K562 (cell line): ENCODE measurements around the gene ST6GALNAC3. TPM values are rescaled to one million over a fixed set of nuclear protein-coding genes. Genes with fewer than 3 reads are reported as not detected.

ENCODE experiments used
- ATAC-seq: fragments of 200-7000 bp; cut with Tn5 transposase; 3 replicates; pipeline ENCODE4 v1.9.1; 2020; ENCODE audit warnings: moderate library complexity
- BruUV-seq: library from RNA; stranded (reverse); fragments of 400-500 nt; replicated peaks from 2 replicates; lab custom pipeline; 2021; lab: Mats Ljungman, UMichigan
- CTCF ChIA-PET: fragments of 300-600 bp; formaldehyde crosslinking; extraction: SDS; loops from one replicate; lab custom pipeline; 2021; ENCODE audit warnings: low intra/inter-chr PET ratio; lab: Yijun Ruan, JAX
- POLR2A ChIA-PET: fragments of 300-600, 350-650 bp; sonication (Branson Sonifier 250); formaldehyde crosslinking; extraction: SDS; loops from one replicate; lab custom pipeline; 2021; ENCODE audit warnings: antibody characterized with exemption, inconsistent platforms; lab: Yijun Ruan, JAX
- DNase-seq, 4 experiments: peaks; one replicate each; pipeline versions ENCODE4 v3.0.0 to v3.0.0-alpha.2; 2011 to 2018; ENCODE audit warnings: low spot score in 3 of 4, mixed read lengths in 3 of 4; ENCODE audit errors: extremely low read depth in 1 of 4
- FAIRE-seq: peaks from 2 replicates; lab custom pipeline; 2011; peaks lifted over from hg19 to GRCh38; lab: Jason Lieb, UNC
- H2AFZ ChIP-seq: 2 replicates; pipeline ENCODE4 v1.6.0; 2011; ENCODE audit warnings: low read depth, low read length, control low read depth, inconsistent platforms
- H3K27ac ChIP-seq: fragments of 200-600 bp; 3 replicates; pipeline ENCODE4 v1.8.0; 2011; ENCODE audit warnings: low read depth, mild to moderate bottlenecking, control low read depth, inconsistent platforms, low read length, moderate library complexity, mixed read lengths; ENCODE audit errors: extremely low read depth
- H3K27me3 ChIP-seq, 2 experiments: fragments of 300-600 bp in 1 of 2; 2 replicates in 1 of 2; 3 replicates in 1 of 2; pipeline versions ENCODE4 v1.6.0 to v1.8.0; 2011; ENCODE audit warnings: inconsistent platforms in 2 of 2, low read length in 2 of 2, mild to moderate bottlenecking in 1 of 2, mixed read lengths in 1 of 2, moderate library complexity in 1 of 2; ENCODE audit not compliant: control insufficient read depth in 2 of 2, insufficient read depth in 2 of 2
- H3K36me3 ChIP-seq: fragments of 300-600 bp; 3 replicates; pipeline ENCODE4 v1.8.0; 2011; ENCODE audit warnings: mild to moderate bottlenecking, low read length, inconsistent platforms; ENCODE audit not compliant: control insufficient read depth, insufficient read depth
- H3K4me1 ChIP-seq, 2 experiments: fragments of 200-600 bp in 1 of 2; replicated peaks in 1 of 2; 2 replicates in 1 of 2; 3 replicates in 1 of 2; pipeline versions ENCODE4 v1.5.1 to v1.8.0; 2011; ENCODE audit warnings: inconsistent platforms in 2 of 2, low read length in 2 of 2, mild to moderate bottlenecking in 1 of 2, mixed read lengths in 1 of 2, moderate library complexity in 1 of 2; ENCODE audit not compliant: control insufficient read depth in 2 of 2, insufficient read depth in 2 of 2
- H3K4me2 ChIP-seq: 2 replicates; pipeline ENCODE4 v1.6.1; 2011; ENCODE audit warnings: low read length, control low read depth, inconsistent platforms, mixed read lengths; ENCODE audit not compliant: insufficient read depth
- H3K4me3 ChIP-seq: fragments of 200-600 bp; sonication (generic), shearing (Covaris generic); 2 replicates; pipeline ENCODE4 v1.5.1; 2016; ENCODE audit warnings: control low read depth, inconsistent platforms
- H3K79me2 ChIP-seq: fragments of 200-600 bp; 3 replicates; pipeline ENCODE4 v1.8.0; 2011; ENCODE audit warnings: low read length, inconsistent platforms; ENCODE audit not compliant: control insufficient read depth, insufficient read depth
- H3K9ac ChIP-seq, 2 experiments: 2 replicates each; pipeline versions ENCODE4 v1.6.0 to v1.6.1; 2011; ENCODE audit warnings: low read depth in 2 of 2, low read length in 2 of 2, control low read depth in 1 of 2, inconsistent platforms in 1 of 2, mild to moderate bottlenecking in 1 of 2, mixed read lengths in 1 of 2; ENCODE audit not compliant: insufficient read depth in 1 of 2
- H3K9me1 ChIP-seq: one replicate; pipeline ENCODE4 v1.6.0; 2011; ENCODE audit warnings: inconsistent platforms, mild to moderate bottlenecking, low read length, moderate library complexity; ENCODE audit not compliant: control insufficient read depth, insufficient read depth
- H3K9me3 ChIP-seq: replicated peaks from 2 replicates; pipeline ENCODE4 v1.5.1; 2011; ENCODE audit warnings: low read depth, low read length, inconsistent platforms; ENCODE audit not compliant: control insufficient read depth, insufficient read depth
- H4K20me1 ChIP-seq: replicated peaks from 2 replicates; pipeline ENCODE4 v1.6.1; 2011; ENCODE audit warnings: low read length, inconsistent platforms, mixed read lengths; ENCODE audit not compliant: control insufficient read depth, insufficient read depth
- ASH1L ChIP-seq: fragments of 450-650 bp; IDR thresholded peaks from 2 replicates; pipeline ENCODE4 v1.6.1; 2018; ENCODE audit warnings: borderline replicate concordance, mild to moderate bottlenecking, low read depth; ENCODE audit not compliant: partially characterized antibody
- NR2C1 ChIP-seq, 2 experiments: fragments of 450-650 bp; IDR thresholded peaks; 2 replicates each; pipeline ENCODE4 v1.6.1; 2017; ENCODE audit warnings: mild to moderate bottlenecking in 2 of 2, antibody characterized with exemption in 1 of 2, inconsistent platforms in 1 of 2, missing compliant biosample characterization in 1 of 2, missing genetic modification characterization in 1 of 2
- PPARD ChIP-seq: fragments of 250-450 bp; sonication (Bioruptor Pico); IDR thresholded peaks from 2 replicates; pipeline ENCODE4 v1.8.0; 2022; ENCODE audit warnings: inconsistent platforms, mild to moderate bottlenecking, moderate library complexity
- RBM14 ChIP-seq: fragments of 200-400 bp; formaldehyde crosslinking; IDR thresholded peaks from 2 replicates; pipeline ENCODE4 v1.6.1; 2018; ENCODE audit warnings: low read depth, mild to moderate bottlenecking, low read length, moderate library complexity, borderline replicate concordance; ENCODE audit not compliant: insufficient read depth
- RBM17 ChIP-seq: fragments of 200-400 bp; formaldehyde crosslinking; IDR thresholded peaks from 2 replicates; pipeline ENCODE4 v1.6.1; 2017; ENCODE audit warnings: low read depth, mild to moderate bottlenecking, low read length, borderline replicate concordance
- ZNF212 ChIP-seq: fragments of 450-650 bp; formaldehyde crosslinking; IDR thresholded peaks from 2 replicates; pipeline ENCODE4 v1.4.0; 2020; ENCODE audit warnings: mild to moderate bottlenecking
- WGBS: fragments of 100-300 bp; shearing (Covaris generic); methylation state at CpG from one replicate; pipeline ENCODE4 v1.1.6; 2016; ENCODE audit warnings: low coverage, mixed read lengths; ENCODE audit not compliant: insufficient coverage; ENCODE audit errors: missing lambda C conversion rate; 5-methylcytosine and 5-hydroxymethylcytosine counted together
- in situ Hi-C: fragments of 300-500 bp; cut with MboI; formaldehyde crosslinking; loops from 4 replicates; pipeline ENCODE4 v1.15.0; 2018; ENCODE audit warnings: inconsistent platforms, mixed read lengths
- intact Hi-C: fragments of 100-400 bp; cut with micrococcal nuclease; formaldehyde crosslinking; loops from 2 replicates; pipeline ENCODE4 v1.14.2; 2022
- polyA plus RNA-seq, 8 experiments: library from polyadenylated mRNA; depleted of rRNA in 4 of 8; stranded (reverse) in 5 of 8; unstranded in 3 of 8; fragments of >200 nt; fragmentation: Nextera tagmentation in 2 of 8; fragmentation: Illumina TruSeq in 1 of 8; extraction: Ambion mirVana in 2 of 8; extraction: Trizol in 1 of 8; gene quantifications; 2 replicates each; pipeline versions ENCODE4 v1.2.1 to v1.2.3, GENCODE V29; 2011 to 2014; ENCODE audit warnings: inconsistent platforms in 1 of 8, missing spikeins in 1 of 8
- total RNA-seq, 7 experiments: library from RNA; depleted of rRNA in 6 of 7; stranded (reverse); fragments of >200 nt in 6 of 7; fragmentation: Illumina TruSeq in 2 of 7; extraction: Trizol in 2 of 7; gene quantifications; 2 replicates each; pipeline versions ENCODE4 v1.2.1 to v1.2.3, GENCODE V29; 2011 to 2021; ENCODE audit warnings: low replicate concordance in 1 of 7
- TF ChIP-seq, protein P1 (sequence below): fragments of 200-800 bp; sonication (Bioruptor generic); IDR thresholded peaks from 2 replicates; pipeline ENCODE4 v1.6.1; 2017; ENCODE audit warnings: missing genetic modification characterization, missing compliant biosample characterization
- TF ChIP-seq, protein P2 (sequence below), 3 experiments: fragments of 200-800 bp in 1 of 3; sonication (Bioruptor generic) in 1 of 3; sonication (generic) in 1 of 3; formaldehyde crosslinking in 1 of 3; IDR thresholded peaks; 2 replicates each; pipeline versions ENCODE4 v1.6.1 to v1.8.0; 2016 to 2022; ENCODE audit warnings: mild to moderate bottlenecking in 2 of 3, missing compliant biosample characterization in 2 of 3, missing genetic modification characterization in 2 of 3, missing genetic modification reagents in 1 of 3
- TF ChIP-seq, protein P3 (sequence below): sonication (generic); formaldehyde crosslinking; IDR thresholded peaks from 2 replicates; pipeline ENCODE4 v1.4.0; 2020; ENCODE audit warnings: mild to moderate bottlenecking, missing genetic modification reagents

Gene ST6GALNAC3
- total and polyA plus RNA-seq, 9 of the 15 experiments (the other 6 are each of a cell fraction or from before 2014, with no cell fraction given) = 0.04 to 0.29 (median 0.18) TPM; not detected in 6

DNA sequence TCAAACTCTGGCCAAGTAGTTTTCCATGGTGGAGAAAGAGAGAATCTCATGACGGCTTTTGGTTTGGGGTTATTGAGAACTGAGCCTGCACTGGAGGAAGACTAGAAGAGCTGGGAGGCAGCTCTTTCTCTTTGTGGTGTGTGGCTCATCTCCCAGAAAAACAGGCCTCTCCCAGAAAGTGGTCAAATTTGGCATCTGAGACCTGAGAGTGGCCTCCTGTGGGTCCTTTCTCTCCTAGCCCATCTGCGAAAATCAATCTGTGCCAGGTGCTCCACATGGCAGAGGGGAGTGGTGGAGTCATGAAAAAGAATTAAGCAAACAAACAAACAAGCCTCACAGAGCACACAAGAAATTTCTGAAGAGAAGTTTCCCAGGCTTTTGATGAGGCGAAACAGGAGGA is 305.0 kb downstream of the ST6GALNAC3 start (continued):
- TF ChIP-seq PPARD (CRISPR knock-in tag) = no peak
- TF ChIP-seq ASH1L = no peak
- TF ChIP-seq, all 486 proteins: peak for 0

DNA sequence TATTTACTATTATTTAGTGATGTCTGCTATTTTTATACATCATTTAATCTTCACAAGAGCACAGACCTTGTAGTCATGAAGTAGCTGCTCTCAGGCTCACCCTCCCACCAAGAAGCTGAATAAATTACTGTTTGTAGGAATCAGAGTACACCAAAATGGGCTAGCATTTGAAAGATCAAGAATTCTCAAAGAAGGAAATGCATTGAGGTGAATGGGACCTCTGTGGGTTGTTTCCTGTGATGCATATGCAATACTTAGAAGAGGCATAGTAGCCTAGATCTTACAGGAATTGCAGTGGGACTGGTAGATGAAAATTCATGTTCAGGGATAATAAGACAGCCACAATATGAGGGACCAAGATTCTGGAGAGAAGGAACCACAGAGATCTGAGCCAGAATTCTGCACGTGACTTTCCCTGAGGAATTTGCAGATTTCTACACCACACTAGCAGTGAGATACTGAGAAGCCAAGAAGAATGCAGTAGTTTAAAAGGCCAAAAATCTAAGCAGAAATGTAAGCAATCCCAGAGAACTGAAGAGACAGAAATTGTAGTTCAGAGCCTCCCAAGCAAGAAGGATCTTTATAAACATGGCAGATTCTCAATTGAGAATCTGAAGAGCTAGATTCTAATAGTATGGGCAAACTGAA is 307.0 kb downstream of the ST6GALNAC3 start:
- in situ Hi-C loops (no loop called here), intact Hi-C loops (no loop called here)
- no peaks in the 10 kb centered on the region for H3K27me3 ChIP-seq
- no peaks in the 10 kb centered on the region for H4K20me1 ChIP-seq
- H3K4me3 ChIP-seq = no peak overlapping the region
- no peak overlapping the region for H2AFZ ChIP-seq
- 0% methylated on average over 1 of the region's 1 CpG for WGBS
- no peaks in the 10 kb centered on the region for H3K36me3 ChIP-seq
- ChIA-PET POLR2A (no interaction called here), CTCF (no interaction called here)
- ATAC-seq (no peak), DNase-seq (no peak), FAIRE-seq (no peak)
- H3K4me2 ChIP-seq = no peak overlapping the region
- H3K9me3 ChIP-seq = 0 out of 2 replicates have a peak, but pooled peaks cover 2% of the 10 kb centered on the region
- BruUV-seq = no TSS peak
- no peak overlapping the region for H3K9ac ChIP-seq
- H3K79me2 ChIP-seq = no peaks in the 10 kb centered on the region
- H3K4me1 ChIP-seq = no peaks in the 10 kb centered on the region
- H3K9me1 ChIP-seq = no peaks in the 10 kb centered on the region
- H3K27ac ChIP-seq = no peak overlapping the region
- TF ChIP-seq, protein P1, sequence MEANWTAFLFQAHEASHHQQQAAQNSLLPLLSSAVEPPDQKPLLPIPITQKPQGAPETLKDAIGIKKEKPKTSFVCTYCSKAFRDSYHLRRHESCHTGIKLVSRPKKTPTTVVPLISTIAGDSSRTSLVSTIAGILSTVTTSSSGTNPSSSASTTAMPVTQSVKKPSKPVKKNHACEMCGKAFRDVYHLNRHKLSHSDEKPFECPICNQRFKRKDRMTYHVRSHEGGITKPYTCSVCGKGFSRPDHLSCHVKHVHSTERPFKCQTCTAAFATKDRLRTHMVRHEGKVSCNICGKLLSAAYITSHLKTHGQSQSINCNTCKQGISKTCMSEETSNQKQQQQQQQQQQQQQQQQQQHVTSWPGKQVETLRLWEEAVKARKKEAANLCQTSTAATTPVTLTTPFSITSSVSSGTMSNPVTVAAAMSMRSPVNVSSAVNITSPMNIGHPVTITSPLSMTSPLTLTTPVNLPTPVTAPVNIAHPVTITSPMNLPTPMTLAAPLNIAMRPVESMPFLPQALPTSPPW = no peak
- no peak for TF ChIP-seq ZNF212
- no peak for TF ChIP-seq NR2C1 (IDR thresholded peaks at IDR 0.05)
- no peak for TF ChIP-seq NR2C1 (tag; IDR thresholded peaks at IDR 0.05)
- no peak for TF ChIP-seq RBM14
- TF ChIP-seq, protein P2, sequence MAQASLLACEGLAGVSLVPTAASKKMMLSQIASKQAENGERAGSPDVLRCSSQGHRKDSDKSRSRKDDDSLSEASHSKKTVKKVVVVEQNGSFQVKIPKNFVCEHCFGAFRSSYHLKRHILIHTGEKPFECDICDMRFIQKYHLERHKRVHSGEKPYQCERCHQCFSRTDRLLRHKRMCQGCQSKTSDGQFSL (CRISPR knock-in tag; IDR thresholded peaks at IDR 0.05) = no peak
- TF ChIP-seq, protein P2 (tag; IDR thresholded peaks at IDR 0.05) = no peak
- TF ChIP-seq, protein P3, sequence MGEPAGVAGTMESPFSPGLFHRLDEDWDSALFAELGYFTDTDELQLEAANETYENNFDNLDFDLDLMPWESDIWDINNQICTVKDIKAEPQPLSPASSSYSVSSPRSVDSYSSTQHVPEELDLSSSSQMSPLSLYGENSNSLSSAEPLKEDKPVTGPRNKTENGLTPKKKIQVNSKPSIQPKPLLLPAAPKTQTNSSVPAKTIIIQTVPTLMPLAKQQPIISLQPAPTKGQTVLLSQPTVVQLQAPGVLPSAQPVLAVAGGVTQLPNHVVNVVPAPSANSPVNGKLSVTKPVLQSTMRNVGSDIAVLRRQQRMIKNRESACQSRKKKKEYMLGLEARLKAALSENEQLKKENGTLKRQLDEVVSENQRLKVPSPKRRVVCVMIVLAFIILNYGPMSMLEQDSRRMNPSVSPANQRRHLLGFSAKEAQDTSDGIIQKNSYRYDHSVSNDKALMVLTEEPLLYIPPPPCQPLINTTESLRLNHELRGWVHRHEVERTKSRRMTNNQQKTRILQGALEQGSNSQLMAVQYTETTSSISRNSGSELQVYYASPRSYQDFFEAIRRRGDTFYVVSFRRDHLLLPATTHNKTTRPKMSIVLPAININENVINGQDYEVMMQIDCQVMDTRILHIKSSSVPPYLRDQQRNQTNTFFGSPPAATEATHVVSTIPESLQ = no peak
- TF ChIP-seq RBM17 = no peak
